Measurements from ENCODE around the gene ADTRP. TPM values are rescaled to one million over a fixed set of nuclear protein-coding genes. Genes with fewer than 3 reads are reported as not detected.

Gene ADTRP, protein sequence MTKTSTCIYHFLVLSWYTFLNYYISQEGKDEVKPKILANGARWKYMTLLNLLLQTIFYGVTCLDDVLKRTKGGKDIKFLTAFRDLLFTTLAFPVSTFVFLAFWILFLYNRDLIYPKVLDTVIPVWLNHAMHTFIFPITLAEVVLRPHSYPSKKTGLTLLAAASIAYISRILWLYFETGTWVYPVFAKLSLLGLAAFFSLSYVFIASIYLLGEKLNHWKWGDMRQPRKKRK
- total RNA-seq: 0.35 to 1.3 TPM (median 0.77 TPM) in 3 replicates
- long read RNA-seq: 0 reads

DNA sequence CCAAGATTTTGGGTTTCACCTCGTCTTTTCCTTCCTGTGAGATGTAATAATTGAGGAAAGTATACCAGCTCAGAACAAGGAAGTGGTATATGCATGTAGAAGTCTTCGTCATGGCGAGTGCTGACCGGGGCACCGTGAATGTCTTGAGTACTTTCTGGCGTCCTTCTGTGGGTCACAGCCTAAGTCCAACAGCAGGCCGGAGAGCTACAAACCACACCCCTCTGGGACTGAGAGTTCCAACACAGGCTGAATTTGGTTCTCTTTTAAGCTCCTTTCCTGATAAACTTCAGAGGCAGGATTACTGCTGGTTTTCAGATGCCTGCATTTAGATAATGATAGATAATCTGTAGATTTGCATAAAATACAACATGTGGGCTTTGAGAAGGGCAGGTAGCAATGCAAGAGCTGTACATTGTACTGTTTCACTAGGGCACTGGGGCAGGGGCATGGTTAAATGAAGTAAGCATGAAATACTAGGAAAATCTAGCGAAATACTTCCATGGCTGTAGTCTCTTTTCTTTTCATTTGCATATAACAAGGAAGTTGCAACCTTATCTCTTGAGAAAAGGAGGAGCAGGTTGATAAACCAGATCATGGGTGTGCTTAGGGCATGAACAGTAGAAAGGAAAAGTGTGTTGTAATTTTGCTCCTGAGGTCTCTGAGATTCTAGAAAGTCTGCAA lies at the start of gene ADTRP:
ADTRP (minus strand) TSS at position 156 of the 681 bp plus-strand sequence; CDS start at position 112, 44 bp downstream.
- Mint-ChIP-seq H3K4me1 (ENCODE audit: low read depth) (peaks cover 2% of the 10 kb centered on the region), H3K4me3 (ENCODE audit: unreplicated experiment) (no peak within 1 kb of the TSS), H3K27ac (ENCODE audit: unreplicated experiment) (no peak within 1 kb of the TSS), H3K9me3 (ENCODE audit: low read depth) (no peaks in the 10 kb centered on the region), H3K36me3 (ENCODE audit: low read depth) (no peaks in the 10 kb centered on the region), H3K27me3 (ENCODE audit: low read depth) (no peaks in the 10 kb centered on the region)
- TF ChIP-seq, protein P1, sequence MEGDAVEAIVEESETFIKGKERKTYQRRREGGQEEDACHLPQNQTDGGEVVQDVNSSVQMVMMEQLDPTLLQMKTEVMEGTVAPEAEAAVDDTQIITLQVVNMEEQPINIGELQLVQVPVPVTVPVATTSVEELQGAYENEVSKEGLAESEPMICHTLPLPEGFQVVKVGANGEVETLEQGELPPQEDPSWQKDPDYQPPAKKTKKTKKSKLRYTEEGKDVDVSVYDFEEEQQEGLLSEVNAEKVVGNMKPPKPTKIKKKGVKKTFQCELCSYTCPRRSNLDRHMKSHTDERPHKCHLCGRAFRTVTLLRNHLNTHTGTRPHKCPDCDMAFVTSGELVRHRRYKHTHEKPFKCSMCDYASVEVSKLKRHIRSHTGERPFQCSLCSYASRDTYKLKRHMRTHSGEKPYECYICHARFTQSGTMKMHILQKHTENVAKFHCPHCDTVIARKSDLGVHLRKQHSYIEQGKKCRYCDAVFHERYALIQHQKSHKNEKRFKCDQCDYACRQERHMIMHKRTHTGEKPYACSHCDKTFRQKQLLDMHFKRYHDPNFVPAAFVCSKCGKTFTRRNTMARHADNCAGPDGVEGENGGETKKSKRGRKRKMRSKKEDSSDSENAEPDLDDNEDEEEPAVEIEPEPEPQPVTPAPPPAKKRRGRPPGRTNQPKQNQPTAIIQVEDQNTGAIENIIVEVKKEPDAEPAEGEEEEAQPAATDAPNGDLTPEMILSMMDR (IDR thresholded peaks at IDR 0.05): no peak
- DNase-seq (ENCODE audit: low spot score): no peak

DNA sequence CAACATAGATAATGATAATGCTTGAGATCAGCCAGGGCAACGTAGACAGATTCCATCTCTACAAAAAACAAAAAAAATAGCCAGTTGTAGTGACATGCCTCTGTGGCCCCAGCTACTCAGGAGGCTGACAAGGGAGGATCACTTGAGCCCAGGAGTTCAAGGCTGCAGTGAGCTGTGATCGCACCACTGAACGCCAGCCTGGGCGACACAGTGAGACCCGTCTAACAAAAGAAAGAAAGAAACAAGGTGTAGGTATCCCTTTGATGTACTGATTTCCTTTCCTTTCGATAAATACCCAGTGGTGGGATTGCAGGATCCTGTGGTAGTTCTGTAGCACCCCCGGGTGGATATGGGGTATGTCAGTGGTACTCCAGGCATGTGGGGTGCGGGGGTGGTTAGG lies 48.2 kb upstream of the ADTRP start:
- H3K4me3 Mint-ChIP-seq (ENCODE audit: unreplicated experiment): no peak overlapping the region
- TF ChIP-seq, protein P1 (IDR thresholded peaks at IDR 0.05): no peak
- no peaks in the 10 kb centered on the region for H3K36me3 Mint-ChIP-seq (ENCODE audit: low read depth)
- H3K4me1 Mint-ChIP-seq (ENCODE audit: low read depth): peaks cover 19% of the 10 kb centered on the region
- no peaks in the 10 kb centered on the region for H3K9me3 Mint-ChIP-seq (ENCODE audit: low read depth)
- H3K27ac Mint-ChIP-seq (ENCODE audit: unreplicated experiment): no peak overlapping the region
- no peak for DNase-seq (ENCODE audit: low spot score)
- no peaks in the 10 kb centered on the region for H3K27me3 Mint-ChIP-seq (ENCODE audit: low read depth)

DNA sequence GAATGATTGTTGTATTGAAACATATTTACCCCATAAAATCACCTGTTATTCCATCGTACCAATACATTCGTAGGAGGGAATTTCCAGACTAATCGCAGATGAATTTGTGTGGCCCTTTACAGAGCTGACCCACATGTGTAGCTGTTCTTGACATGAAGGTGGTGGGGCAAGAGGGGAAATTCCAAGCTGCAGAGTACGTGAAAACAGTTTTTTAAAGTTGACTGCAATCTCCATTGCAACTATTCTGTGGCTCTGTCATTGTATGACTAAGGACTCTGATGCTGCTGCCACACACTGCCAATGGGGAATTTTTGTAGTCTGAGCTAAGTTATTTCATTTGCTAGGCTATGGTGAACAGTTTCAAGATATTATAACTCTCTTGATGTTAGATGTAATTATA lies 46.4 kb upstream of the ADTRP start:
- H3K4me1 Mint-ChIP-seq (ENCODE audit: low read depth): peaks cover 23% of the 10 kb centered on the region
- no peaks in the 10 kb centered on the region for H3K9me3 Mint-ChIP-seq (ENCODE audit: low read depth)
- H3K27ac Mint-ChIP-seq (ENCODE audit: unreplicated experiment): peak overlapping the region; percentile 9
- H3K4me3 Mint-ChIP-seq (ENCODE audit: unreplicated experiment): no peak overlapping the region
- TF ChIP-seq, protein P1 (IDR thresholded peaks at IDR 0.05): no peak
- H3K27me3 Mint-ChIP-seq (ENCODE audit: low read depth): no peaks in the 10 kb centered on the region
- no peak for DNase-seq (ENCODE audit: low spot score)
- no peaks in the 10 kb centered on the region for H3K36me3 Mint-ChIP-seq (ENCODE audit: low read depth)

DNA sequence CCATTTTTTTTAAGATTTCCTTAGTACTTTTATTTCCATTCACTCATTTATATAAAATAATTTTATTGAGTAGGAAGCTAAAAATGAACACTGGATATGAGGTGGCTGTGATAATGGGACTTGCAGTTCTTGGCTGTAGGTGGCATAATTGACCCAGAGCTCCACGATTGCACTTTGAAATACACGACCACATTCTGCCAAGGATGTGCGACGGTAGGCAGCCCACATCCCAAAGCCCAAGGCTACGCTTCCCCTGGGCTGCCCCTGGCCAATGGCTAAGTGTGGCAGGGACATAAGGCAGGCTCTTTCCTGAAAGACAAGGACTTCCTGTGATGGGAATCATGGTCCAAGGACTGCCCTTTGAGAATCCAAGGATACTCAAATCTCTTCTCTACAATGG lies 43.7 kb upstream of the ADTRP start:
- TF ChIP-seq, protein P1 (IDR thresholded peaks at IDR 0.05): no peak
- Mint-ChIP-seq H3K27me3 (ENCODE audit: low read depth) (no peaks in the 10 kb centered on the region), H3K4me3 (ENCODE audit: unreplicated experiment) (no peak overlapping the region), H3K4me1 (ENCODE audit: low read depth) (peaks cover 15% of the 10 kb centered on the region), H3K9me3 (ENCODE audit: low read depth) (peaks cover 4% of the 10 kb centered on the region), H3K36me3 (ENCODE audit: low read depth) (no peaks in the 10 kb centered on the region), H3K27ac (ENCODE audit: unreplicated experiment) (no peak overlapping the region)
- no peak for DNase-seq (ENCODE audit: low spot score)

DNA sequence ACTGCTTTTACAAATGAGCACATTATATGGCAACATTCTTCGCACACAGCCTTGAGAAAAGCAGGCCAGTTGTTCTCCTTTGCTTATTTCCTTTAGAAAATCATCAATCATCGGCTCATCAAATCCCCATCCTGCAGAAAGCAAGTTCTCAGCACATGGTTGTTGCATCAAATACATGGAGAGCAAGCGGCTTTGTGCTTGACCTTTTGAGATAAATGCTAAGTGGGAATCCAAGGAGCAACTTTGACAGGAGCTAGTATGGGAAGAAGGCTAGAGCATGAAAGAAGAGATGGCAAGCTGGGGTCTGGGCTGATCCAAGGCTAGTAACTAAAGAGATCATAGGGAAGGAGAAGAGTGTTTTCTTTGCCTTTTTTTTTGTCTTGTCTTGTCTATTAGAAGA lies 43.2 kb upstream of the ADTRP start:
- no peak for DNase-seq (ENCODE audit: low spot score)
- Mint-ChIP-seq H3K36me3 (ENCODE audit: low read depth) (no peaks in the 10 kb centered on the region), H3K27me3 (ENCODE audit: low read depth) (no peaks in the 10 kb centered on the region), H3K4me3 (ENCODE audit: unreplicated experiment) (no peak overlapping the region), H3K9me3 (ENCODE audit: low read depth) (peaks cover 4% of the 10 kb centered on the region), H3K4me1 (ENCODE audit: low read depth) (peaks cover 15% of the 10 kb centered on the region), H3K27ac (ENCODE audit: unreplicated experiment) (no peak overlapping the region)
- TF ChIP-seq, protein P1 (IDR thresholded peaks at IDR 0.05): no peak
